Stimulated activated CD8-positive, alpha-beta memory T cell treated with anti-CD3 and anti-CD28 coated beads, Interleukin-15, amount 100 ng/mL, for 1 hour (primary cell): ENCODE measurements around the gene FGD5.

Experiments
- DNase-seq: peaks from one replicate; pipeline ENCODE4 v3.0.0-alpha.2; 2020; ENCODE audit warnings: low read depth

Gene FGD5

GRCh38 chr3:14980689-14981088 is 161.9 kb downstream of the FGD5 start:
- DNase-seq: no peak
